Peyer's patch (tissue), 4 donors: ENCODE results near the gene TMEM25. TPM values are rescaled to one million over a fixed set of nuclear protein-coding genes. Genes with fewer than 3 reads are reported as not detected.

Experiments
- DNase-seq, 3 donors: peaks; one replicate each; pipeline ENCODE4 v3.0.0-alpha.2; 2017 to 2019
- H3K27ac ChIP-seq, 4 donors: fragments of 200-600 bp; sonication (generic); one replicate each; pipeline ENCODE4 v1.5.1; 2016 to 2019
- H3K27me3 ChIP-seq, 2 donors: fragments of 200-600 bp; sonication (generic); one replicate each; pipeline ENCODE4 v1.5.1; 2019
- H3K36me3 ChIP-seq, 3 donors: fragments of 200-600 bp; sonication (generic); one replicate each; pipeline ENCODE4 v1.5.1; 2016 to 2019
- H3K4me1 ChIP-seq, 4 donors: fragments of 200-600 bp; sonication (generic); one replicate each; pipeline ENCODE4 v1.5.1; 2016 to 2019
- H3K4me3 ChIP-seq, 4 donors: fragments of 200-600 bp; sonication (generic); 1 replicate in 3 of 4; 2 replicates in 1 of 4; pipeline ENCODE4 v1.5.1; 2016 to 2019; ENCODE audit warnings: mild to moderate bottlenecking in 1 of 4
- H3K9me3 ChIP-seq, 4 donors: fragments of 200-600 bp; sonication (generic); one replicate each; pipeline ENCODE4 v1.5.1; 2016 to 2019; ENCODE audit warnings: mild to moderate bottlenecking in 1 of 4
- CTCF ChIP-seq, 6 experiments: fragments of 450-650 bp in 4 of 6; fragments of 200-600 bp in 2 of 6; sonication (generic) in 1 of 6; IDR thresholded peaks; one replicate each; pipeline ENCODE4 v1.5.1; 2017 to 2019; ENCODE audit warnings: antibody characterized with exemption in 6 of 6, mild to moderate bottlenecking in 3 of 6, moderate library complexity in 1 of 6
- POLR2A ChIP-seq, 2 donors: fragments of 450-650 bp; IDR thresholded peaks; one replicate each; pipeline ENCODE4 v1.5.1; 2017; ENCODE audit warnings: antibody characterized with exemption in 2 of 2, mild to moderate bottlenecking in 2 of 2, moderate library complexity in 2 of 2
- total RNA-seq, 4 donors: library from RNA; depleted of rRNA; stranded (reverse); fragments of >200 nt; gene quantifications; one replicate each; pipeline ENCODE4 v1.1.0, GENCODE V29; 2016

The TMEM25 gene
- total RNA-seq, 4 donors from 2014 or later, result 48.7 to 263 (median 204) TPM

DNA sequence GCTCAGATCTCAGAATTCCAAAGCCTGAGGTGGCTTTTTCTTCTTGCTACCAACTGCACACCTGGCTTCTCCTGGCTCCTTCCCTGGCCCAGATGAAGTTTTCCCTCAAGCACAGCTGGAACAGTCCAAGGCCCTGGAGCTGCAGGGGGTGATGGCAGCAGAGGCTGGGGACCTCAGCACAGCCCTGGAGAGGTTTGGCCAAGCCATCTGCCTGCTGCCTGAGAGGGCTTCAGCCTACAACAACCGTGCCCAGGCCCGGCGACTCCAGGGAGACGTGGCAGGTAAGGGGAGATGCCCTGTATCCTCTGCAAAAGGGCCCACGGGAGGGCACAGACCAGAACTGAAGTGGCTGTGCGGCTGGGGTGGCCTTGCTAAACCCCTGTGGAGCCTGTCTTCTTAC, 2.5 kb upstream of the TMEM25 start:
- no peak for DNase-seq
- no peaks in the 10 kb centered on the region for H3K9me3 ChIP-seq
- TF ChIP-seq POLR2A (IDR thresholded peaks at IDR 0.05) (no peak), CTCF (IDR thresholded peaks at IDR 0.05) (no peak)
- H3K4me3 ChIP-seq, result no peak overlapping the region
- H3K27ac ChIP-seq, result peak overlapping the region in 2 of 4 donors; percentile 95 to 97
- H3K4me1 ChIP-seq, result peaks cover 0 to 34% (median 6%) of the 10 kb centered on the region in 4 donors
- no peaks in the 10 kb centered on the region for H3K27me3 ChIP-seq
- H3K36me3 ChIP-seq, result peaks cover 0 to 17% (median 0%) of the 10 kb centered on the region in 3 donors

- DNase-seq, result peak in 2 of 3 donors; percentile 64 to 66
- H3K27ac ChIP-seq, result peak overlapping the region in 3 of 4 donors; percentile 83 to 97 (median 95)
Observed at GRCh38 chr11:118529584-118530175, 1.3 kb upstream of the TMEM25 start.

GRCh38 chr11:118530180-118530682, 761 bp upstream of the TMEM25 start:
- Histone ChIP-seq H3K27ac (peak overlapping the region; percentile 80 to 97 (median 89)), H3K4me1 (peaks cover 0 to 37% (median 6%) of the 10 kb centered on the region in 4 donors), H3K36me3 (peaks cover 0 to 2% (median 0%) of the 10 kb centered on the region in 3 donors), H3K27me3 (no peaks in the 10 kb centered on the region), H3K4me3 (peak overlapping the region; percentile 78 to 98 (median 89)), H3K9me3 (no peaks in the 10 kb centered on the region)
- TF ChIP-seq CTCF (IDR thresholded peaks at IDR 0.05) (peak in 3 of 6 experiments; percentile 27 to 33 (median 33)), POLR2A (IDR thresholded peaks at IDR 0.05) (peak; percentile 43 to 58)
- peak in 2 of 3 donors; percentile 82 to 87 for DNase-seq

More at GRCh38 chr11:118529584-118530175, 1.3 kb upstream of the TMEM25 start:
- peaks cover 0 to 37% (median 6%) of the 10 kb centered on the region in 4 donors for H3K4me1 ChIP-seq
- TF ChIP-seq CTCF (IDR thresholded peaks at IDR 0.05), result no peak
- TF ChIP-seq POLR2A (IDR thresholded peaks at IDR 0.05), result peak; percentile 23 to 50
- H3K4me3 ChIP-seq, result peak overlapping the region in 3 of 4 donors; percentile 78 to 95 (median 83)
- no peaks in the 10 kb centered on the region for H3K9me3 ChIP-seq
- H3K36me3 ChIP-seq, result peaks cover 0 to 6% (median 0%) of the 10 kb centered on the region in 3 donors
- no peaks in the 10 kb centered on the region for H3K27me3 ChIP-seq

- Histone ChIP-seq H3K36me3 (peaks cover 0 to 9% (median 0%) of the 10 kb centered on the region in 3 donors), H3K27ac (peak overlapping the region; percentile 80 to 97 (median 89)), H3K4me3 (peak overlapping the region; percentile 78 to 98 (median 89)), H3K9me3 (no peaks in the 10 kb centered on the region), H3K27me3 (no peaks in the 10 kb centered on the region), H3K4me1 (peaks cover 0 to 37% (median 6%) of the 10 kb centered on the region in 4 donors)
- peak in 1 of 3 donors; percentile 71 for DNase-seq
- TF ChIP-seq CTCF (IDR thresholded peaks at IDR 0.05), result no peak
- TF ChIP-seq POLR2A (IDR thresholded peaks at IDR 0.05), result peak in 1 of 2 donors; percentile 18
Observed at GRCh38 chr11:118531597-118532084, 649 bp downstream of the TMEM25 start.

GRCh38 chr11:118532091-118532490, 1.1 kb downstream of the TMEM25 start:
- peaks cover 0 to 37% (median 6%) of the 10 kb centered on the region in 4 donors for H3K4me1 ChIP-seq
- no peak for DNase-seq
- H3K27me3 ChIP-seq, result no peaks in the 10 kb centered on the region
- H3K36me3 ChIP-seq, result peaks cover 0 to 9% (median 0%) of the 10 kb centered on the region in 3 donors
- H3K4me3 ChIP-seq, result peak overlapping the region in 3 of 4 donors; percentile 78 to 98 (median 95)
- H3K9me3 ChIP-seq, result no peaks in the 10 kb centered on the region
- peak overlapping the region in 3 of 4 donors; percentile 83 to 97 (median 95) for H3K27ac ChIP-seq
- no peak for TF ChIP-seq POLR2A (IDR thresholded peaks at IDR 0.05)
- TF ChIP-seq CTCF (IDR thresholded peaks at IDR 0.05), result no peak
